ENCODE measurements around the gene MELTF. TPM values are rescaled to one million over a fixed set of nuclear protein-coding genes. Genes with fewer than 3 reads are reported as not detected.

Gene MELTF
- total RNA-seq, 4 donors from 2014 or later: 3.2 to 5.9 (median 3.9) TPM

DNA sequence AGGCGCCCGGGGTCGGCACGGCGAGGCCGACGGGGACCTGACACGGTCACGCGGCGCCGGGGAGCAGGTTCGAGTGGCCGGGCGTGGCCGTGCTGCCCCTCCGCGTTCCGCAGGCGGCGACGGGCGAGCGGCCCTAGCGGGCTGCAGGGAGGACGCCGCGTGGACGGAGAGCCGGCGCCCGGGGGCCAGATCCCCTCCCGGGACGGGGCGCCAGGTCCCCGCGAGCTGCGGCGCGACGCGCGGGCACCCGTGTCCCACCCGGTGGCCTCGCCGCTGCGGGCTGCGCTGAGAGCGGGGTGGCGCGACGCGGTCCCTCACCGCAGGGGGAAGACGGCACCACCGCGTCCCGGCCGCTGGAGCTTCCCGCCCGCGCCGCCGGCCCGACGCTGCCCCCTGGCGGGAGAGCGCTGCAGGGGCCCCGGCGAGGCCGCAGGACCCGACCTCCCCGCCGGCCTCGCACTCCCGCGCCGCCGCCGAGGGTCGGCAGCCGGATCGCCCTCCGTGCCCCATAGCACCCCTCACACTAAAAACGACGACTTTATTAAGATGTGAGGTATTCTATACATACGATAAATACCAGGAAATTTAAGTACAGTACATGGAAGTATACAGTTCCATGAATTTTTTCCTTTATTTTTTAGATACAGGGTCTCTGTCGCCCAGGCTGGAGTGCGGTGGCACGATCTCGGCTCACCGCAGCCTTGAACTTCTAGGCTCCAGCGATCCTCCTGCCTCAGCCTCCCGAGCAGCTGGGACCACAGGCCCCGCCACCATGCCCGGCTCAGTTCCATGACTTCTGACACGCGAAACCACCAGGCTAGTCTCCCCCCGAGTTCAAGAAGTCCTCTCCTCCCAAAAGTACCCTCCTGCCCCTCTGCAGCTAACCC is 59.7 kb downstream of the MELTF start:
- intact Hi-C loops (cut with DNase I): loop anchor here (10.0 kb wide), 1 partner anchor 135 kb away; no protein-coding TSS in a partner anchor
- peak overlapping the region; percentile 74 to 96 (median 86) for H3K4me3 ChIP-seq
- DNase-seq: no peak
- 34 to 39% methylated on average over 17 to 27 of the region's 100 CpGs for WGBS, 2 donors
- no peaks in the 10 kb centered on the region for H3K9me3 ChIP-seq
- H3K4me1 ChIP-seq: peaks cover 4 to 18% (median 10%) of the 10 kb centered on the region in 3 donors
- no peak for TF ChIP-seq POLR2A (IDR thresholded peaks at IDR 0.05)
- TF ChIP-seq, protein P1, sequence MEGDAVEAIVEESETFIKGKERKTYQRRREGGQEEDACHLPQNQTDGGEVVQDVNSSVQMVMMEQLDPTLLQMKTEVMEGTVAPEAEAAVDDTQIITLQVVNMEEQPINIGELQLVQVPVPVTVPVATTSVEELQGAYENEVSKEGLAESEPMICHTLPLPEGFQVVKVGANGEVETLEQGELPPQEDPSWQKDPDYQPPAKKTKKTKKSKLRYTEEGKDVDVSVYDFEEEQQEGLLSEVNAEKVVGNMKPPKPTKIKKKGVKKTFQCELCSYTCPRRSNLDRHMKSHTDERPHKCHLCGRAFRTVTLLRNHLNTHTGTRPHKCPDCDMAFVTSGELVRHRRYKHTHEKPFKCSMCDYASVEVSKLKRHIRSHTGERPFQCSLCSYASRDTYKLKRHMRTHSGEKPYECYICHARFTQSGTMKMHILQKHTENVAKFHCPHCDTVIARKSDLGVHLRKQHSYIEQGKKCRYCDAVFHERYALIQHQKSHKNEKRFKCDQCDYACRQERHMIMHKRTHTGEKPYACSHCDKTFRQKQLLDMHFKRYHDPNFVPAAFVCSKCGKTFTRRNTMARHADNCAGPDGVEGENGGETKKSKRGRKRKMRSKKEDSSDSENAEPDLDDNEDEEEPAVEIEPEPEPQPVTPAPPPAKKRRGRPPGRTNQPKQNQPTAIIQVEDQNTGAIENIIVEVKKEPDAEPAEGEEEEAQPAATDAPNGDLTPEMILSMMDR (IDR thresholded peaks at IDR 0.05): peak; percentile 49 to 96 (median 90)
- H3K27ac ChIP-seq: peak overlapping the region; percentile 80 to 89 (median 88)
- peaks cover 0 to 19% (median 0%) of the 10 kb centered on the region in 3 donors for H3K36me3 ChIP-seq
- H3K27me3 ChIP-seq: no peaks in the 10 kb centered on the region

DNA sequence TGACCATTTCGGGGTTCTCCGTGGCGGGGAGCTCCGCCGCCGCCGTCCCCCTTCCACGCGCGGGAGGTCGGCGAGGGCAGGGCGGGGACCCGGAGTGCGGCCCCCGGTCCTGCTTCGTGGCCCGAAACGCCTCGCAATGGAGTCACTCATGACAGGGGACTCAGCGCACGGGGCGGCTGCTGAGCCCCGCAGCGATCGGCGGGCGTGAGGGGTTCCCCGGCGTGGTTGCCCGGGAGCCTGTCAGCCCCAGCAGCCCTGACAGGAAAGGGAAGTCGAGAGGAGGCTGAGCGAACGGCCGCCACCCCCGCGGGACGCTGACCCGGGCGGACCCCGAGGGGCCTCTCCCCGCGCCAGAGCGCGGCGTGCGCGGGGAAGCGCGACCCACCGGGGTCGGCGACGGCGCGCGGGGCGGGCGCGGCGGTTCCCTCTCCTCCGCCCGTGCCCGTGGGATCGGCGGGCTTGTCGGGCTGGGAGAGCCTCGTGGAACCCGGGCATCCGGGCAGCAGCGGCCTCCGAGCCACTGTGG is 60.4 kb downstream of the MELTF start:
- Histone ChIP-seq H3K4me3 (peak overlapping the region; percentile 74 to 96 (median 86)), H3K36me3 (peaks cover 0 to 19% (median 0%) of the 10 kb centered on the region in 3 donors), H3K27ac (peak overlapping the region; percentile 80 to 89 (median 88)), H3K4me1 (peaks cover 4 to 18% (median 10%) of the 10 kb centered on the region in 3 donors), H3K27me3 (no peaks in the 10 kb centered on the region), H3K9me3 (no peaks in the 10 kb centered on the region)
- DNase-seq: no peak
- TF ChIP-seq, protein P1 (IDR thresholded peaks at IDR 0.05): no peak
- TF ChIP-seq POLR2A (IDR thresholded peaks at IDR 0.05): no peak
- 0% methylated on average over 12 of the region's 72 CpGs; no CpG with 5 or more reads in 1 of the 2 donors for WGBS, 2 donors
- intact Hi-C loops (cut with DNase I): loop anchor here (10.0 kb wide), 1 partner anchor 134 kb away; no protein-coding TSS in a partner anchor

DNA sequence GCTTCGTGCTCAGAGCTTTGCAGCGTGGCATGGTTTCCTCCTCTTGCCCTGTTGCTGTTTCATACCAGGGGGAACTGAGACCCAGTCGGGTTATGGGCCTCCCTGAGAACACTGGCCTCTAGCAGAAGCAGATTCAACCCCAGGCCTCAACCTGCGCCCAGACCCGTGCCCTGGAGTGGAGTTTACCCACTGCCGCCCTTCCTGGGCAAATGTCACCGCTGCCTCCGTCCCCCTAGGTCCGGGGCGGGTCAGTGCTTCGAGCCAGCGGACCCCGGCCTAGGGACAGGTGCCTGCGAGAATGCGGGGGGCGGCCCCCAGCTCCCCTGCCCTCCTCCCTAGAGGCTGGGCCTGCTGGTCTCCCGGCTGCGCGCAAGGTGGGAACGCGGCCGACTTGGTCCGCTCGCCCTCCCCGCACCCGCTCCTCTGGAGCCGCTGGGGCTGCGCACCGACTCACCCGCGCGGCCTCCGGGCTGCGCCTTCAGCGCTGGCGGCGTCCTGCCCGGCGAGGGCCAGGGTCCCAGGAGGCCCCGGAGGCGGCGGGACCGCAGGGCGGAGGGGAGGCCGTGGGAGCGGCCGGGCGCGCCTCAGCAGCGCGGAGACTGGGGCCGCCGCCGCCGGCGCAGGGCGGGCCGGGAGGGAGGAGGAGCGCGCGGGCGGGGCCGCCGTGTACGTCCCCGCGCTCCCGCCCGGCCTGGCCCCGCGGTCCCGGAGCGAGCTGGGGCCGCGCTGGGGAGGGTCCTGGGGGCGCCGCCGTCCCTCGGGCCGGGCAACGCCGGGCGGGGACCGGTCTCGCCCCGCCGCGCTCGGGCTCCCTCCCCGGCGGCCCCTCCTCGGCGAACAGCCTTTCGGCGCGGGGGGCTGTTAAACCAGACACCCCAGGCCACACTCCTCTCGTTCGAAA is 61.1 kb downstream of the MELTF start, which contains the start of gene PIGZ:
PIGZ (minus strand) TSS at position 601 of the 901 bp plus-strand sequence. CDS start 16,802 bp downstream, outside the sequence.
- Histone ChIP-seq H3K27me3 (no peaks in the 10 kb centered on the region), H3K4me1 (peaks cover 4 to 18% (median 10%) of the 10 kb centered on the region in 3 donors), H3K36me3 (peaks cover 0 to 19% (median 0%) of the 10 kb centered on the region in 3 donors), H3K27ac (peak within 1 kb of the TSS; percentile 80 to 89 (median 88)), H3K4me3 (peak within 1 kb of the TSS; percentile 74 to 96 (median 86)), H3K9me3 (no peaks in the 10 kb centered on the region)
- intact Hi-C loops (cut with DNase I): loop anchor here (10.0 kb wide), 1 partner anchor 134 kb away; no protein-coding TSS in a partner anchor
- TF ChIP-seq, protein P1 (IDR thresholded peaks at IDR 0.05): no peak
- no peak for TF ChIP-seq POLR2A (IDR thresholded peaks at IDR 0.05)
- WGBS, 2 donors: 0 to 6% methylated on average over 3 to 14 of the region's 98 CpGs
- no peak for DNase-seq

DNA sequence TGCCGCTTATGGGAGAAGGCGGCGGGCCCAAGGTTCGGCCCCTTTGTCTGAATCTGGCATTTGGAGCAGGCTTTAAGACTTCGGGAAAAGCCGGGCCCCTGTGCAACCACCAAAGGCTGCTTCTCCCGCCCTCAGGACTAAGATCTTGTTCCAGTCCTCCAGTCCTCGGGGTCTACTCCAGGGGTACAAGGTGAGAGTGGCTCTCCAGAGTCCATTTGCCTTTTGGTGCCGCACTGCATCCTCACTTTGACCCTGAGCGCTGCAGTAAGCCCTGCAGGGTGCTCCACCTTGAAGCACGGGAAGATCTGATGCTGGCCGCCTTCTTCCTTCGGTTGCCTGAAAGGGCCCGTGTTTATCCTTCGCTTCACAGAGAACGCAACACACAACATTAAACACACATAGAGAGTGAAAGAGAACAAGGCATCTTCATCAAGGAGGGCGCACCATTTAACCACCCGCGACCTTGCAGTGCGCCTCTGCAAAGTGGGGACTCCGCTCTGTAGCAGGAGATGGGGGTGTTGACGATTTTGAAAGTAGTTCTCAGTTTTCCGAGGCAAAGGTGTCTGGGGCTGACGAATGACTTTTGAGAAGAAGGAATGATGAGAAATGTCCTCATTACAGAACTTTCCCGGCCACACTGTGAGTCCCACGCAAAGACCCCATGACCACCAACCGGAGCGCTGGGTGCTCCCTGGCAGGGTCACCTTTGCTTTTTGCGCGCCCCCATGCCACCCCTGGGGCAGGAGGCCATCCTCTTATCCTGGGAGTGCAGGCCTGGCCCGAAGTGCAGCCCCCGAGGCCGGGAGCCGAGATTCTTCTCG is 62.0 kb downstream of the MELTF start:
- Histone ChIP-seq H3K4me1 (peaks cover 4 to 18% (median 10%) of the 10 kb centered on the region in 3 donors), H3K27ac (peak overlapping the region in 1 of 4 donors; percentile 80), H3K4me3 (peak overlapping the region; percentile 74 to 96 (median 86)), H3K27me3 (no peaks in the 10 kb centered on the region), H3K36me3 (peaks cover 0 to 19% (median 0%) of the 10 kb centered on the region in 3 donors), H3K9me3 (no peaks in the 10 kb centered on the region)
- 62 to 87% methylated on average over 12 to 18 of the region's 35 CpGs for WGBS, 2 donors
- intact Hi-C loops (cut with DNase I): loop anchor here (10.0 kb wide), 1 partner anchor 133 kb away; no protein-coding TSS in a partner anchor
- no peak for TF ChIP-seq POLR2A (IDR thresholded peaks at IDR 0.05)
- TF ChIP-seq, protein P1 (IDR thresholded peaks at IDR 0.05): no peak
- no peak for DNase-seq
